ENCODE measurements around the gene RIMS4.

RIMS4 gene

DNA sequence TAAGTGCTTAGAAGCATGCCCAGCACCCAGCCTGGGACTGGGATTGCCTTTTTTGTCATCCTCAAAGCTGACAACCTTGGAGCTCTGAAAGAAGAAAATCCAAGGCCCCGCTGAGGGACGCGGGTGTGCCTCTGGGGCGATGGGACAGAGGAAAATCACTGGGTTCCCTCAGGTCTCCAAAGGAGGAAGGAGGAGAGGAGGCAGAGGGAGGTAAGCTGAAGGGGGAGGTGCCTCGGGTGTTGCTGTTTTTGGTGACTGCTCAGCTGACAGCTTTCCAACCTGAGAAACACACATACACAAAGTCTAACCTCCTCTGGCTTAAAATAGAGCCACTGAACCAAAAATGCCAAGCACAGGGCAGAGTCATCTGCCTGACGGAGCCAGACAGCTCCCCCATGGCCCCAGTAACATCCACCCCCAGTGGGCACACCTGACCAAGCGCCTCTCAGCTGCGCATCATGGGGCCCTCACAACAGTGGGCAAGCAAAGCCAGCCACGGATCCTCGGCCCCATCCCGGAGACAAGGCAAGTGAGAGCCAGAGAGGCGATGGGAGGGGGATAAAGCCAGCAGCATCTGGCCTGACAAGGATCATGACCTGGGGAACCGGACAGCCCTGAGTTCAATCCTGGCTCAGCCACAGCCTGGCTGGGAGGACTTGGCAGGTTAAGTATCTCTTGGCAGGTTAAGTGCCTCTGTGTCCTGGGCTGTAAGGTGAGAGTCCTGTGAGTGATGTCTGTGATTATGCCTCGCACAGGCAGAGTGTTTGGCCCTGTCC, 67.9 kb downstream of the RIMS4 start:
- DNase-seq (ENCODE audit: low spot score): no peak

DNA sequence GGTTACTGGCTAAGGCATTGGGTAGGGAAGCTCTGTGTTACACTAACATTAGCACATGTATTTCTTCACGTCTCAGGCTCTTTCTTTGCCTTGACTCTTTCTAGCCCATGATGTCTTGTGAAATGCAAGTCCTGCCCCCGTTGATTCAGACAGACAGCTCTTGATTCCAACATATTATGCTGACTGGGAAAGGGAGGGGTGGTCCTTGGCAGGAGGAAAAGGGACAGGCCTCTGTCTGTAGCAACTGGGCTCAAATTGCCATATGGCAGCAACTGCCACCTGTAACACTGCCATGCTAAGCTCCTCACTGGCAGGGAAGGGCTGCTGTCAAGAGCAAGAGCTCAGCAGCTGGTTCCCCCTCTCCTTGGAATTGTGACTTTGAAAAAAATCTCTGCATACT, 70.4 kb downstream of the RIMS4 start:
- DNase-seq (ENCODE audit: low spot score): no peak

DNA sequence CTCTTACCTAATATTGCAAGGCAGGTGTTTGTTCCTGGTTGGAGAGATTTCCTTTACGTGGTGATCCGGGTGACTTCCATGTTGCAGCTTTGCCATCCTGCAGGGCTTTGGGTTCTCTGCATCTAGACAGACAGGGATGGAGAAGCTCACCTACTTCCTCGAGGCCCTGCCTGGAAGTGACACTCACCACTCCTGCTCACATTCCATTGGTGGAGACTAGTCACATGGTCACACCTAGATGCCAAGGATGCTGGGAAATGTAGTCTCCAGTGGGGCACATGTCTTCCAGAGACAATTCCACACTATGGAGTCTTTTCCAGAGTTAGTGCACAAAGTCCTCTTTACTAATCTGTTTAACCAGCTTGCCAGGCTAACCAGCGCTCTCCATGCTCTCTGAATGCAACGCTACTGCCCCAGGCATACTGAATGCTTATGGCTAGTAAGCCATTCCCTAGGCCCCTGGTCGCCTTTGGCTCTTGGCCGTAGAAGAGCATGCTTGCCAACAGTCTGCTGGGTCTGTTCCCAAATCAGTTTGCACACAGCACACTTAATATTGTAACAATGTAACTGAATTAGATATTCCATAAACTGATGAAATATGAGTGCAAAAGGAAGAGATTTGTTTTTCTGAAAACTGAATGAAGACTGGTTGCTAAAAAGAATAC, 71.4 kb downstream of the RIMS4 start:
- peak; percentile 76 for DNase-seq (ENCODE audit: low spot score)

DNA sequence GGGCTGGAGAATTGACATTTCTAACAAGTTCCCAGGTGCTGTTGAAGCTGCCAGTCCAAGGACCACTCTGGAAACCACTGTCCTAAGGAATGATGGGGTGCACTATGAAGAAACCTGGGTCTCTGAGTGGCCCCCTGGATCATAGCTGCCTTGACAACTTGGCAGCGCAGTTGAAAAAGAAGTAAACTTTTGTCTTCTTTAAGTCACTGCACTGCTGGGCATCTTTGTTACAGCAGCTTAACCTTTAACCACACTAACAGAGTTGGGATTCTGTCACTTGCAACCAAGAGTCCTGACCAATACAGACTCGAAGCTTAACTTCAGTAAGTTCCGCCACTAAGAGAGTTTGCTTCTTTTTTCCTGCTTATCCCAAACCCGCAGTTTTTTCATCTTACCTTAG, 73.2 kb downstream of the RIMS4 start:
- DNase-seq (ENCODE audit: low spot score): no peak

DNA sequence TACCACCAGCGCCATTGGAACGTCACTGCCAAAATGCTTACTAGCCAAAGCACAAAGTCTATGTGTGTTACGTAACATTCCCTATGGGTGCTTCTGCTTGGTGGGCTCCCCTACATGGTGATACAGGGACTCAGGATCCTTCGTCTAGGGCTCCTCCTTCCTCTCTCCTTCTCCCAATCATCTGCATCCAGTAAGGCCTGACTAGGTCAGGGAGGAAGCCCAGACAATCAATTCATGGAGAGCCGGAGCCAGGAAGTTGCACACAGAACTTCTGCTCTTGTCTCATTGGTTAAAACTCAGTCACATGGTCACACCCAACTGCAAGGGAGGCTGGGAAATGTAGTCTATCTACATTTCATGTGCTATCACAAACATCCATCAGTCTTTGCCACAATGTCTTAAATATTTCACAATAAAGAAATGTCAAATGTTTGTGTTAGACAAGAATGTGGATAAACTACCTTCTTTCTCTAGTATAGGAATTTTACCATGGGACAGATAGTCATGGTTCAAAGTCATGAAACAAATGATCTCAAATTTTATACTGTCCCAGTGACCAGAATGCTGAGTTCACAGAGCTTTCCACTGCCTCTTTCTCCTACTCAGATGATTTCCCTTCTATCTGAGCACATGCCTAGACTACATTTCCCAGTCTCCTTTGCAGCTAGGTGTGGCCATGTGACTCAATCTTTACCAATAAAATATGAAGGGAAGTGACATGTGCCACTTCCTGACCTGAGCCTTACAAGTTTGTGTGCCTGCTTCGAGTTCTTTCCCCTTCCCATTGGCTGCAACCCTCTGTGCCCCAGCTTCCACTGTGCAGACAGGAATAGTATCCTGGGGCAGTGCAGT, 74.0 kb downstream of the RIMS4 start:
- DNase-seq (ENCODE audit: low spot score): peak; percentile 66

DNA sequence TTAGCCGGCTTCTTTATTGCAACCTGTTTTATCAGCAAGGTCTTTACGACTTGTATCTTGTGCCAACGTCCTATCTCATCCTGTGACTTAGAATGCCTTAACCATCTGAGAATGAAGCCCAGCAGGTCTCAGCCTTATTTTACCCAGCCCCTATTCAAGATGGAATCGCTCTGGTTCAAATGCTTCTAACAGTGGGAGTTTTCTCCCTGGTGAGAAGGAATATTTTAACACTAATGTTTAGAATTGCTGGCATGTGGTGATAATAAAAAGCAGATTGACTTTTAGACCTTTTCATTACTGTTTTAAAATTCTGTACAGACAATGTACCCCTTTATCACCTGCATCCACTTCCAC, 74.6 kb downstream of the RIMS4 start:
- DNase-seq (ENCODE audit: low spot score): no peak

DNA sequence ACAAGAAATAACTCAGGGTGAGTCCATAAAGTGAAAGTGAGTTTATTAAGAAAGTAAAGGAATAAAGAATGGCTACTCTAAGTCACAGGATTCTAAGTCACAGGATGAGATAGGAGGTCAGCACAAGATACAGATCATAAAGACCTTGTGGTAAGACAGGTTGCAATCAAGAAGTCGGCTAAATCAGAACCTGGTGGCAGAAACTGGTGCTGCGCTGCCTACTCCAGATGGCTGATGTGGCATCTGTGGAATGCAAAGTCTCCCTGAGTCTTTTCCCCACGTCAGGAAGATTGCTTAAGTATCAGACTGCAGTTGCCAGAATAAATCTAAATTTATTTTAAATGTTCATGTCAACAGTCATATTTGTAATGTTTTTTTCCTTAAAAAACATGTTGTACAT, 75.4 kb downstream of the RIMS4 start:
- DNase-seq (ENCODE audit: low spot score): peak; percentile 78

DNA sequence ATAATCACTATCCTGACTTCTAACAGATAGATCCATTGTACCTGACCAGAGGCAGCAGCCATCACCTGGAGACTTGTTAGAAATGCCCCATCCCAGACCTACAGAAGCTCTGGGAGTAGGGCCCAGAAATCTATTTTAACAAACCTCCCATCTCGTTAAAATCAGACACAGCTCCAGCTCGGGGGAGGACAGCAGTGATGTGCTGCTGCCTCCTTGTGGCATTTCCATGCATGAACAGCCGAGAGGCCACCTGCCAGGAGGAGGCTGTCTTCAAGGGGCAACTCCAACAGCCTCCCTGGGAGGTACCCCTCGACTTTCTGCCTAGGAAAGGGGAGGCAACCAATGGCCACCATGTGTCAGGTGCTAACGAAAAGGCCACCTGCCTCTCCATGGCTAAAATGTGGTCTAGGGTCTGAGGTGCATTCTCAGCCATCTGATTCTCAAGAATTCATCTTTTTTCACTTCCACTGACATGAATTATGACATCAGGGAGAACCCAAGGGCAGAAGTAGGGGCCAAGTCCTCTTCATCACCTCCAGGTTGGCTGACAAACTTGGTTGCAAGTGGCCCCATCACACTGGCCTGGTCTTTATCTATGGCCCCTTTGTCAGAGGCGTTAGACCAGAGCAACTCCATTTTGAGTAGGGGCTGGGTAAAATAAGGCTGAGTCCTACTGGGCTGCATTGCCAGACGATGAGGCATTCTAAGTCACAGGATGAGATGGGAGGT, 76.8 kb downstream of the RIMS4 start:
- DNase-seq (ENCODE audit: low spot score): peak; percentile 76

DNA sequence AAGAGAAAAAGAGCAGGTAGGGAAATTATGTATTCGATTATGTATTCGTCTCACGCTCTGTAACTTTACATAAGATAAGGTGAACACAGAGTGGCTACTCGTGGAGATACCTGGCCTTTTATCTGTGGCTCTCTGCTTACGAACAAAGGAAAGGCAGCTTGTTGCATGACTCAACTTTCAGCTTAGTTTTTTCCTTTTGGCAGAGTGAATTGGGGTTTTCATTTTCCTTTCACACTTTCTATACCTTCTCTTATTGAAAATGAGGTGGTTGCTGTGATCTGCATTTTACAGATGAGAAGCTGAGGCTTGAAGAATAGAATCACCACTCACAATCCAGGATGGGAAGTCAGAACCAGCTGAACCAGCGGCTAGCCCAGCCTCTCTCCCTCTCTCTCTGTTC, 78.0 kb downstream of the RIMS4 start:
- no peak for DNase-seq (ENCODE audit: low spot score)

DNA sequence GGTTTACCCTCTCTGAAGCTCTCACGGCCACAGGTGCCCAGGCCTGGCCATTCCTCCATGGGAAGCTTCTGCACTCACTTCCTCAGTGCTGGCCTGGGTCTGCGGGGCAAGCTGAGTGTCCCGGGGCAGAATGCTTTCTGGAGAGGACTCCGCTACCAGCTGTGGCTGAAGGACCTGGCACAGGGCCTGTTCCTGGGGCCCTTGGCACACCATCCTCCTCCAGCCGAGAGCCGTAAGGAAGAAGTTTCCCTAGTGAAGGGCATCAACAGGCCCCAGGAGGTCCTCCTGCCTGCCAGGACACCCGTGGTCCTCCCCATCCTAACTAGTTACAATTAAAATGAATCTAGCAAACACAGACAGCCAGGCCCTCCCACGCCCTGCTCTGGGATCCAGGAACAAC, 78.7 kb downstream of the RIMS4 start:
- no peak for DNase-seq (ENCODE audit: low spot score)

DNA sequence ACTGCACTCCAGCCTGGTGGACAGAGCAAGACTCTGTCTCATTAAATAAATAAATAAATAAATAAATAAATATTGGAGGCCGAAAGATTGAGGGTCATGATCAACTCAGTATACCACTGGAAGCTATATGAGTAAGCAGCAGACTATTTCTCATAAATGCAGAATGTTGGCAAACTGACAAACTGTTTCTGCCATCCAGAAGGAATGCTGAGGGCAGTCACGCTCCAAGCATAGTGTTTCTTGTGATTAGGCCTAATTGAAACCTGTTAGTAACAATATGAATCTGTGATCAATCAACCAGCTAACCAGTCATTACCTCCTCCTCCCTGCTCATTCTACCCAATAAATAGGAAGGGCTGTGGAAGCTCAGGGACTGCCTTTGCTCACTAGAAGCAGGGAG, 79.9 kb downstream of the RIMS4 start:
- no peak for DNase-seq (ENCODE audit: low spot score)

DNA sequence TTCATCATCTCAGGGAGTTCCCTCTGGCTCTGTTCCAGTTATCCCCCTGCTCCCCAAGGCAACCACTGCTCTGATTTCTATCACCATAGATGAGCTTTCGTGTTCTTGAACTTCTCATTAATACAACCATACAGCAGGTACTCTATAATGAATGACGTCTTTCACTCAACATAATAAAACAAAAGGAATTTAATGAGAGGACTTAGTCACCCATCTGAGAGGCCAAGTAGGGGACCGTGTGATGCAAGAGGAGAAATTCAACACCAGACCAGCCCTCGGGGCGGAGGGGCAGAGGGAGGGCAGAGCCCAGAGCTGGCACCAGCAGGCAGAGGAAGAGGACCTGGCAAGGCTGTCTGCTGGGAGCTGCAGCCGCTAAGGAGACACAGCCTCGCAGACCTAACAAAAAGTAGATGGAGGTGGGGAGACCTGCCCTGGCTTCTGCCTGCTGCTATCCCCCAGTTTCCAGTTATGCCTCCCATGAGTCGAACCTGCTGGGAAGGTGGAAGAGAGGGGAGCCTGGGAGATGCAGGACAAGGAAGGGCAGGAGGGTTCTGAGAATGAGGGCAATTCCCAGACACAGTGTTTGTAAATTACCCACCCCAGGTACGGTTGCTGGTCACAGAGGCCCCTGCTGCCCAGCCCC, 81.4 kb downstream of the RIMS4 start:
- peak; percentile 90 for DNase-seq (ENCODE audit: low spot score)

DNA sequence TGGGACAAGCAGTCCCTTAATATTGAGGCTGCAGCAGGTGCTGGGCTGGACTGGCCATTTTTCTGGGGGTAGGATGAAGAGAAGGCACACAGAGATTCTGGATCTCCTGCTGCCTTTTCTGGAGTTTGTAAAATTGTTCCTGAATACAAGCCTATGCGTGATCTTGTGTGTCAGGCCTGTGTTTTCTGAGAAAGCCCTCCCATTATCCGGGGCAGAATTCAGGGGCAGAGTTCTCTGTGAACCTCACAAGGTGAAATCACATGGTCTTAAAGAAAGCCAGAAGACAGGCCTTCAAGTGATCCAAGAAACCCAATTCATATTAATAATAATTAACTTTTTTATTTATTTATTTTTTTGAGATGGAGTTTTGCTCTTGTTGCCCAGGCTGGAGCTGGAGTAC, 82.7 kb downstream of the RIMS4 start:
- no peak for DNase-seq (ENCODE audit: low spot score)

DNA sequence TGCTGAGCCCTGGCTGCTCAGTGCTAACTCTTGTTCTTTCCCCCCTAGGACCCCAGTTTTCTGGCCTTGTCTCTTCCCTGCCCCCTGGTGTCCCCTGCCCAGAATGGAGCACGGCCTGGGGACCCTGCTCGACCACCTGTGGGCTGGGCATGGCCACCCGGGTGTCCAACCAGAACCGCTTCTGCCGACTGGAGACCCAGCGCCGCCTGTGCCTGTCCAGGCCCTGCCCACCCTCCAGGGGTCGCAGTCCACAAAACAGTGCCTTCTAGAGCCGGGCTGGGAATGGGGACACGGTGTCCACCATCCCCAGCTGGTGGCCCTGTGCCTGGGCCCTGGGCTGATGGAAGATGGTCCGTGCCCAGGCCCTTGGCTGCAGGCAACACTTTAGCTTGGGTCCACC, 83.3 kb downstream of the RIMS4 start:
- DNase-seq (ENCODE audit: low spot score): no peak

DNA sequence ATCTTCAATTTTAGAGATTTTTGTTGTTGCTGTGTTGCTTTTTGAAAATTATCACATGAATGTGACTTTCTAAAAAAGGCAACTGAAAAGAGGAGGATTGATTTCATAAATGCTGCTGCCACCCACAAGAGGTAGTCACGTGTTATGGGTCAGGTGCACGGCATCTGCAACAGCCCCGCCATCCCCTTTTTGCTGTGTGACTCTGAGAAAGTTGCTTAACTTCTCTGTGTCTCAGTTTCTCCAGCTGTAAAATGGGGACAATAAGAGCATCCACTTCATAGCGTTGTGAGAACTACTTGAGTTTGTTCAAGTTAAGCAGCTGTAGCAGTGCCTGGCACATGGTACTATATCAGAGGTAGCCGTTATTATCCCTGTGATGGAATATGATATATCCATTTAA, 84.5 kb downstream of the RIMS4 start:
- no peak for DNase-seq (ENCODE audit: low spot score)

DNA sequence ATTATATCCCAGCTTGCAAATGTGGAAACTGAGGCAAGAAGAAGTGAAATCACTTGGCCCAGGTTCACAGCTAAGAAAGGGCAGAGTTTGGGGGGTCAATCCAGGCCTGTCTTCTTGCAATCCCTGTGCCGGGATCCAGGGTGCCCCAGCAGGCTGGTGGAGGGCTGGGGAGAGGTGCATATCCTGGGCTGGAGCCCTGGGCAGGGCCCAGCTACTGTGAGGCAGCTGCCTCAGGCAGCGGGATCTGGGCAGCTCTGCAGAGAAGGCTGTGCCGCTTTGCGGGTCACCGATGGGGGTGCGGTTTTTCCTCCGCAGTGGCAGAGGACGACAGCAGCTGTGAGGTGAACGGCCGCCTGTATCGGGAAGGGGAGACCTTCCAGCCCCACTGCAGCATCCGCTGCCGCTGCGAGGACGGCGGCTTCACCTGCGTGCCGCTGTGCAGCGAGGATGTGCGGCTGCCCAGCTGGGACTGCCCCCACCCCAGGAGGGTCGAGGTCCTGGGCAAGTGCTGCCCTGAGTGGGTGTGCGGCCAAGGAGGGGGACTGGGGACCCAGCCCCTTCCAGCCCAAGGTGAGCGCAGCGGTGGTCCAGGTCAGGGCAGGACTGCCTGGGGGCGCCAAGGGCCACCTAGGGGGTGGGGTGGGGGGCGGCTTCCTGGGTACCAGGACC, 85.8 kb downstream of the RIMS4 start:
- DNase-seq (ENCODE audit: low spot score): no peak

DNA sequence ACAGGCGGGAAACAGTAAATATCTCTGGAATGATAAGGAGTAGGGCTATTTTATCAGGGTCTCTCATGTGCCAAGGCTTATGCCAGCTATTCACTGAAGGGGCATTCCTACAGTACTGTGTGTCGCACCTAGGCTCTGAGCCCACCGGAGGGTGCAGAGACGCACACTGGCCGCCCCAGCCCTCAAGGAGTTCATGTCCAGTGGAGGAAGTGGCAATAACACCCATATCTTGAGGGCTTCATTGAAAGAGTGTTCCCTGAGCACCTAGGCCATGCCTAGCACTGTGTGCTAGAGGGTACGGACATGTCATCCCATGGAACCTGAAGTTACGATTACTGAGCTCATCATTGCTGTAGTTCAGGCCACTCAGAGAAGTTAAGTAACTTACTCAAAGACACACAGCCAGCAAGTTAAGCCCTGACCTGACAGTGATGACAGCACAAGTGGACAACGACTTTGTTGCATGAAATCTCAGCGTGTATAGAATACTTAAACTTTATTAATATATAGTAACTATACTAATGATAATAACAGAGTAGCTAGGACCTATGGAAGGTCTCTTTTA, 86.5 kb downstream of the RIMS4 start:
- DNase-seq (ENCODE audit: low spot score): no peak

DNA sequence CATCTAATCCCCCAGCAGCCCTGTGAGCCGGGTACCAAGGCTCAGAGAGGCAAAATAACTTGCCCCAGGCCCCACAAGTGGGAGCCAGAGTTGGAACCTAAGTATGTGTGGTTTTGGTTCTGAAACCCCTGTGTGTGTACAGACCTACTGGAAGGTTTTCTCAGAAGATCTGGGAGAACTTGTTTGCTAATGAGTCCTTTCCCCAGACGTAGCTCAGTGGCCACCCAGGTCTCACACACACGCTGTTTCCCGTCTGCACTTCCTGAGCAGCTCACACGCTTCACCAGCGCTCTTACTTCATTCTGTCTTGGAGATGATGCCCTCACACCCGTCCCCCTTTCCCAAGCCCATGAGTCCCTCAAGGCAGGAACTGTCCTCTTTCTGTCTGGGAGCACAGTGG, 87.0 kb downstream of the RIMS4 start:
- DNase-seq (ENCODE audit: low spot score): no peak

DNA sequence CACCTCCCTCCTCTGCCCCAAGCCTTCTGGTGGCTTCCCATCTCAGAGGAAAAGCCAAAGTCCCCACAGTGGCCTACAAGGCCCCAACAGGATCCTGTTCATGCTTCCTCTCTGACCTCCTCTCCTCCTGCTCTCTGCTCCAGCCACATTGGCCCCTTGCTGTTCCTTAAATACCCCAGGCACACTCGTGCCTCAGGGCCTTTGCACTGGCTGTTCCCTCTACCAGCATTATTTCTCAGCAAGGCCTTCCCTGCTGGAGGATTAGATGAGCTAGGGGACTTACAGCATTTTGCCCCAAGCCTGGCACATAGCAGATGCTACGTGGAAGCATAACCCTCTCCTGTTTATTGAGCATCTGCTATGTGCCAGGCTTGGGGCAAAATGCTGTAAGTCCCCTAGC, 87.4 kb downstream of the RIMS4 start:
- no peak for DNase-seq (ENCODE audit: low spot score)

DNA sequence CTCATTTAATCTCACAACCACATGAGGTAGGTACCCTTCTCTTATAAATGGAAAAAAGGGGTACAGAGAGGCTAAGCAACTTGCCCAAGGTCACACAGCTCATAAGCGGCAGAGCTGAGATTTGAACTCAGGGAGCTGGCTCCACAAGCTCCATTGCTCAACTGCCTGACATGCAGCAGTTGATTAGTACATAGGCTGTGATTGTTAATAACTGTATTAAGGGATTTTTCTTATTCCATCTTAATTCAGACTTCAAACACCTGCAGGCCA, 88.6 kb downstream of the RIMS4 start:
- no peak for DNase-seq (ENCODE audit: low spot score)

Measured in AG20443 (cell line).